H9 (cell line): ENCODE measurements around the gene POLR2A. TPM values are rescaled to one million over a fixed set of nuclear protein-coding genes. Genes with fewer than 3 reads are reported as not detected.

Experiments
- DNase-seq: peaks from one replicate; pipeline ENCODE4 v3.0.0-alpha.2; 2017
- H2AFZ ChIP-seq: one replicate; pipeline ENCODE4 v1.6.1; 2013; ENCODE audit warnings: mild to moderate bottlenecking, low read length, control low read depth, moderate library complexity
- H2AK5ac ChIP-seq: 2 replicates; pipeline ENCODE4 v1.6.1; 2013; ENCODE audit warnings: low read length, control low read depth, mixed read lengths; ENCODE audit not compliant: insufficient read length
- H2BK120ac ChIP-seq: one replicate; pipeline ENCODE4 v1.6.1; 2013; ENCODE audit warnings: low read depth, mild to moderate bottlenecking, low read length, control low read depth, inconsistent platforms; ENCODE audit not compliant: poor library complexity, severe bottlenecking
- H2BK12ac ChIP-seq: 2 replicates; pipeline ENCODE4 v1.6.1; 2013; ENCODE audit warnings: low read length, control low read depth, mixed read lengths, low read depth; ENCODE audit not compliant: insufficient read length
- H2BK15ac ChIP-seq: 2 replicates; pipeline ENCODE4 v1.6.1; 2013; ENCODE audit warnings: low read depth, low read length, control low read depth
- H2BK20ac ChIP-seq: one replicate; pipeline ENCODE4 v1.6.1; 2013; ENCODE audit warnings: low read depth, mild to moderate bottlenecking, low read length, control low read depth, inconsistent platforms; ENCODE audit not compliant: poor library complexity, severe bottlenecking
- H2BK5ac ChIP-seq: 2 replicates; pipeline ENCODE4 v1.6.1; 2013; ENCODE audit warnings: low read length, control low read depth, mixed read lengths; ENCODE audit not compliant: insufficient read length
- H3K14ac ChIP-seq: 2 replicates; pipeline ENCODE4 v1.6.1; 2013; ENCODE audit warnings: low read length, control low read depth; ENCODE audit not compliant: insufficient read depth
- H3K18ac ChIP-seq: 2 replicates; pipeline ENCODE4 v1.6.1; 2013; ENCODE audit warnings: low read depth, mild to moderate bottlenecking, mixed read lengths, low read length, control low read depth; ENCODE audit not compliant: insufficient read length
- H3K23ac ChIP-seq: 2 replicates; pipeline ENCODE4 v1.6.1; 2013; ENCODE audit warnings: low read length, control low read depth, mixed read lengths, low read depth; ENCODE audit not compliant: insufficient read length
- H3K23me2 ChIP-seq: 2 replicates; pipeline ENCODE4 v1.6.1; 2013; ENCODE audit warnings: low read depth, mild to moderate bottlenecking, mixed read lengths, low read length, control low read depth; ENCODE audit not compliant: insufficient read length, poor library complexity, severe bottlenecking
- H3K27ac ChIP-seq: 2 replicates; pipeline ENCODE4 v1.5.1; 2013; ENCODE audit warnings: low read length, control low read depth, mixed read lengths, low read depth; ENCODE audit not compliant: insufficient read length
- H3K27me3 ChIP-seq: 2 replicates; pipeline ENCODE4 v1.6.1; 2013; ENCODE audit warnings: low read length, control low read depth, inconsistent platforms; ENCODE audit not compliant: insufficient read depth
- H3K4ac ChIP-seq: 2 replicates; pipeline ENCODE4 v1.6.1; 2013; ENCODE audit warnings: low read depth, mild to moderate bottlenecking, control low read depth, inconsistent platforms, low read length, moderate library complexity
- H3K4me1 ChIP-seq: 2 replicates; pipeline ENCODE4 v1.6.1; 2013; ENCODE audit warnings: low read length, control low read depth, inconsistent platforms; ENCODE audit not compliant: insufficient read depth
- H3K4me2 ChIP-seq: 2 replicates; pipeline ENCODE4 v1.6.1; 2013; ENCODE audit warnings: low read length, control low read depth, mixed read lengths; ENCODE audit not compliant: insufficient read length, insufficient read depth
- H3K56ac ChIP-seq: 2 replicates; pipeline ENCODE4 v1.6.1; 2013; ENCODE audit warnings: low read depth, mild to moderate bottlenecking, mixed read lengths, low read length, control low read depth; ENCODE audit not compliant: insufficient read length
- H3K79me1 ChIP-seq: 2 replicates; pipeline ENCODE4 v1.6.1; 2013; ENCODE audit warnings: low read depth, mild to moderate bottlenecking, moderate library complexity, low read length, control low read depth, inconsistent platforms; ENCODE audit not compliant: insufficient read depth, poor library complexity, severe bottlenecking
- H3K79me2 ChIP-seq: 2 replicates; pipeline ENCODE4 v1.6.1; 2013; ENCODE audit warnings: low read length, control low read depth, inconsistent platforms; ENCODE audit not compliant: insufficient read depth
- H3K9ac ChIP-seq: 2 replicates; pipeline ENCODE4 v1.6.1; 2013; ENCODE audit warnings: low read length, control low read depth, mixed read lengths; ENCODE audit not compliant: insufficient read length; ENCODE audit errors: extremely low read depth
- H3K9me3 ChIP-seq: one replicate; pipeline ENCODE4 v1.6.1; 2013; ENCODE audit warnings: low read depth, low read length, inconsistent platforms; ENCODE audit not compliant: control insufficient read depth
- H3T11ph ChIP-seq: one replicate; pipeline ENCODE4 v1.6.1; 2013; ENCODE audit warnings: mild to moderate bottlenecking, low read length, control low read depth, inconsistent platforms
- H4K20me1 ChIP-seq: one replicate; pipeline ENCODE4 v1.6.1; 2013; ENCODE audit not compliant: control insufficient read depth, insufficient read length, insufficient read depth
- H4K5ac ChIP-seq: 2 replicates; pipeline ENCODE4 v1.6.1; 2013; ENCODE audit warnings: low read depth, mild to moderate bottlenecking, mixed read lengths, low read length, control low read depth; ENCODE audit not compliant: insufficient read length
- H4K8ac ChIP-seq: replicated peaks from 2 replicates; pipeline ENCODE4 v1.6.1; 2013; ENCODE audit warnings: low read length, control low read depth, mixed read lengths, low read depth; ENCODE audit not compliant: insufficient read length
- H4K91ac ChIP-seq: 2 replicates; pipeline ENCODE4 v1.6.1; 2013; ENCODE audit warnings: low read depth, mild to moderate bottlenecking, moderate library complexity, mixed read lengths, low read length, control low read depth; ENCODE audit not compliant: insufficient read length
- H3K27ac Mint-ChIP-seq, 3 experiments: 2 replicates in 2 of 3; 3 replicates in 1 of 3; pipeline ENCODE4 v1.8.0; 2020 to 2021; ENCODE audit warnings: mixed read lengths in 3 of 3, mild to moderate bottlenecking in 1 of 3, moderate library complexity in 1 of 3
- H3K27me3 Mint-ChIP-seq: 2 replicates; pipeline ENCODE4 v1.8.0; 2021; ENCODE audit warnings: low read depth, mild to moderate bottlenecking, moderate library complexity, mixed read lengths
- H3K36me3 Mint-ChIP-seq, 3 experiments: 2 replicates in 2 of 3; 3 replicates in 1 of 3; pipeline ENCODE4 v1.8.0; 2020 to 2021; ENCODE audit warnings: low read depth in 3 of 3, mixed read lengths in 3 of 3; ENCODE audit not compliant: insufficient read depth in 1 of 3
- H3K4me1 Mint-ChIP-seq, 2 experiments: 2 replicates each; pipeline ENCODE4 v1.8.0; 2020; ENCODE audit warnings: mixed read lengths in 2 of 2
- H3K4me3 Mint-ChIP-seq, 2 experiments: 2 replicates in 1 of 2; 3 replicates in 1 of 2; pipeline ENCODE4 v1.8.0; 2020 to 2021; ENCODE audit warnings: mild to moderate bottlenecking in 2 of 2, mixed read lengths in 2 of 2, moderate library complexity in 1 of 2
- H3K9me3 Mint-ChIP-seq, 2 experiments: 2 replicates in 1 of 2; 3 replicates in 1 of 2; pipeline ENCODE4 v1.8.0; 2020; ENCODE audit warnings: mild to moderate bottlenecking in 2 of 2, mixed read lengths in 2 of 2, moderate library complexity in 1 of 2
- CTCF ChIP-seq: fragments of 200-600 bp; sonication (generic); conservative IDR thresholded peaks from 3 replicates; pipeline ENCODE4 v1.8.0; 2021; ENCODE audit warnings: antibody characterized with exemption, mild to moderate bottlenecking
- WGBS: extraction: QIAGEN DNeasy Blood & Tissue Kit; methylation state at CpG from one replicate; pipeline ENCODE4 v1.1.7; 2013; ENCODE audit warnings: missing lambda C conversion rate, low lambda C conversion rate, mixed read lengths; ENCODE audit not compliant: insufficient read length; ENCODE audit errors: extremely low coverage; 5-methylcytosine and 5-hydroxymethylcytosine counted together
- total RNA-seq: library from RNA; stranded (reverse); gene quantifications from 2 replicates; pipeline ENCODE4 v1.2.1, GENCODE V29; 2021

POLR2A gene
- total RNA-seq, 1 experiment from 2014 or later: 153 TPM

GRCh38 chr17:7544911-7545310, 60.7 kb downstream of the POLR2A start:
- peaks cover 6% of the 10 kb centered on the region for H3K23me2 ChIP-seq
- Mint-ChIP-seq H3K4me3 (no peak overlapping the region), H3K36me3 (no peaks in the 10 kb centered on the region), H3K27ac (no peak overlapping the region), H3K9me3 (0 out of 5 replicates have a peak, but pooled peaks cover 0 to 2% of the 10 kb centered on the region in 2 experiments), H3K27me3 (peaks cover 37% of the 10 kb centered on the region), H3K4me1 (peaks cover 3 to 9% of the 10 kb centered on the region in 2 experiments; a peak in 3 of 4 replicates)
- no peaks in the 10 kb centered on the region for H4K20me1 ChIP-seq
- H3K4me2 ChIP-seq: no peak overlapping the region
- 0 out of 2 replicates have a peak, but pooled peaks cover 2% of the 10 kb centered on the region for H3K27me3 ChIP-seq
- no peak overlapping the region for H3K14ac ChIP-seq
- no peak overlapping the region for H4K5ac ChIP-seq
- H2BK5ac ChIP-seq: no peak overlapping the region
- peaks cover 2% of the 10 kb centered on the region; the same call in 1 of the 2 replicates for H3K4me1 ChIP-seq
- no peak overlapping the region for H4K91ac ChIP-seq
- no CpG with 5 or more reads among the region's 6 CpGs for WGBS
- no peaks in the 10 kb centered on the region for H3K79me2 ChIP-seq
- H3T11ph ChIP-seq: no peak overlapping the region
- no peak overlapping the region for H2BK120ac ChIP-seq
- no peak overlapping the region for H3K27ac ChIP-seq
- H2AFZ ChIP-seq: no peak overlapping the region
- H3K23ac ChIP-seq: no peak overlapping the region
- no peak overlapping the region for H2BK15ac ChIP-seq
- no peak overlapping the region for H3K4ac ChIP-seq
- H3K9ac ChIP-seq: no peak overlapping the region
- no peak overlapping the region for H2BK12ac ChIP-seq
- no peak overlapping the region for H3K56ac ChIP-seq
- no peak for DNase-seq
- H3K9me3 ChIP-seq: no peaks in the 10 kb centered on the region
- H4K8ac ChIP-seq: no peak overlapping the region
- no peak overlapping the region for H2AK5ac ChIP-seq
- no peak overlapping the region for H3K18ac ChIP-seq
- TF ChIP-seq CTCF: no peak
- H3K79me1 ChIP-seq: no peaks in the 10 kb centered on the region
- H2BK20ac ChIP-seq: no peak overlapping the region
